Stimulated activated CD4-positive, alpha-beta T cell treated with anti-CD3 and anti-CD28 coated beads, Interleukin-12 subunit alpha, Interleukin-12 subunit beta, amount 100 ng/mL, for 48 hours (primary cell): ENCODE data around the gene ST6GALNAC3.
"Not testable (repeated sequence)": the region's sequence is repeated elsewhere in the genome, so short reads cannot be mapped to it uniquely, and the experiment has no call there.

Experiments used
- DNase-seq, 3 donors: peaks; one replicate each; pipeline ENCODE4 v3.0.0-alpha.2; 2020; ENCODE audit warnings: low read depth in 2 of 3, low spot score in 1 of 3

The ST6GALNAC3 gene

GRCh38 chr1:76622774-76623528, 548.4 kb downstream of the ST6GALNAC3 start:
- no peak for DNase-seq

- no peak for DNase-seq
These were observed 551.5 kb downstream of the ST6GALNAC3 start for GRCh38 chr1:76625886-76626678.

DNA sequence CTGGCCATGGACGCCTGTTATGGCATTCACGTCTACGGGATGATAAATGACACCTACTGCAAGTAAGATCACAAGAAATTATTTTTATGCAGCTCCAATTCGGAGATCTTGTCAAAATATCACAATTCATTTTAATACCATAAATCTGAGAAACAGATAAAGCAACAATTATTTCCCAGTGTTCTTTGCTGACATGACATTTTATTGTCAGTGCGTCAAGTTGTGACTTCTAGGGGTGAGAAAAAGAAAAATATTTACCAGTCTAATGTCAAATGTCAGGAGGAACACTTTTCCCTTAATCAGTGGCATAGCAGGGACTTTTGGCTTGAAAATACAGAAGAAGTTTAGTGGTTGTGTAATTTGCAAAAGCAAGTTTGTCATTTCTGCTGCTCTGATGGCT, 553.0 kb downstream of the ST6GALNAC3 start:
- DNase-seq, result no peak

DNA sequence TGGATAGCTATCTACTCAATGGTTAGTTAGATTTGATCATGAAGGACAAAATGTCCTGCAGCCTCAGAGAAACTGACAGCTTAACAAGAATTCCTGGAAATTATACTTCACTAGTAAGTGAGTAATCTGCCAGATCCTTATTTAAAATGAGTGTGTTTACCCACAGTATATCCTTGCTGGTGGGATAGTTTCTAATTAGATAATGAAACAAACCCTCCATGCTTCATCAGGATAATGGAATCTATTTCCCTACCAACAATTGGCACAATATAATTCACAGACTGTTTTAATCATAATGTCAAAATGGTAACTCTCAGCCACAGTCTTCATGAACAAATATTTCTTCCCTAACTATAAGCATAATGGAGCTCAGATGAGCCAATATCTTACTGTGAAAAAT, 553.4 kb downstream of the ST6GALNAC3 start:
- no peak for DNase-seq

GRCh38 chr1:76632136-76632535, 557.6 kb downstream of the ST6GALNAC3 start:
- DNase-seq, result no peak

DNA sequence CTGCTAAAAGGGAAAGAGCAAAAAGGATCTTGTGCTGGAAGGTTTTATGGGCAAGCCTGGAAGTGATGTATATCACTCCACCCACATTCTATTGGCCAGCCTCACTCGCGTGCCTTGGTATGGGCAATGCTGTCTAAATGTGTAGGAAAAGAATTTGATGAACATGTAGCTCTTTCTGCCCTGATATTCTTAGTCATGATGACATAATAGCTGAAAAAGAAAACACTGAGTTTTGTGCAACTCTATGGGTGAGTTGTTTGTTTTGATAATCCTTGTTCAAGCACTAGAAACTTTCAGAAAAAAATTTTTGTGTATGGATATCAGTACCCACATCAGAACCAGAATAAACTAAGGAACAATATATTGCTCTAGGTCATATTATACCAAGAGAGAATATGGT, 561.2 kb downstream of the ST6GALNAC3 start:
- no peak for DNase-seq

GRCh38 chr1:76639181-76639580, 564.6 kb downstream of the ST6GALNAC3 start:
- DNase-seq, result no peak

DNA sequence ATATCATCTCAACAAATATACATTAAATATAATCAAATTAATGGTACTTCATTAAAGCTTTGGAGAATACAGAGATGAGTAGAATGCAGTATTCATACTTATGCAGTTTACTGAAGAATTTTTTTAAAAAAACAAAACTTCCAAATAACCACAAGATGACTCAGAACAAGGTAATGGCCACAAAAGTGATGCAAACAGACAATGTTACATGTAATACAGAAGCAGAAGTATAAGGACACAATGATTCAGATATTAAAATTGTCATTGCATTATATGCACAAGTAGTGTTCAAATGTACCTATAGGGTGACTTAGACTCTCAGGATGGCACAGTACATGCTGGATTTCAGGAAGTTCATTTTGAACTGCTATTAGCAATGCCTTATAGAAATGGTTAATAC, 565.5 kb downstream of the ST6GALNAC3 start:
- DNase-seq, result no peak

- no peak for DNase-seq
These were observed 566.2 kb downstream of the ST6GALNAC3 start for GRCh38 chr1:76640723-76641122.

- no peak for DNase-seq
These were observed 569.6 kb downstream of the ST6GALNAC3 start for GRCh38 chr1:76644139-76644538.

DNA sequence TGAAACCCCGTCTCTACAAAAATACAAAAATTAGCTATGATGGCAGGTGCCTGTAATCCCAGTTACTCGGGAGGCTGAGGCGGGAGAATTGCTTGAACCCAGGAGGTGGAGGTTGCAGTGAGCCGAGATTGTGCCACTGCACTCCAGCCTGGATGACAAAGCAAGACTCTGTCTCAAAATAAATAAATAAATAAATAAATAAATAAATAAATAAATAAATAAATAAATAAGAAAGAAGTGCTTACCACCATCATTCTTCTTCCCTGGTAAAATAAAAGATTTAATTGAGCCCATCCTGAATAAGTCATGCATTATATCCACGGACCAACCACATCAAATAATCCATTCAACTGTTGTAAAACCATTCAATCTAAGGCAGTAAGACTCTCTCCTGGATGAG, 578.3 kb downstream of the ST6GALNAC3 start:
- not testable (repeated sequence) for DNase-seq

DNA sequence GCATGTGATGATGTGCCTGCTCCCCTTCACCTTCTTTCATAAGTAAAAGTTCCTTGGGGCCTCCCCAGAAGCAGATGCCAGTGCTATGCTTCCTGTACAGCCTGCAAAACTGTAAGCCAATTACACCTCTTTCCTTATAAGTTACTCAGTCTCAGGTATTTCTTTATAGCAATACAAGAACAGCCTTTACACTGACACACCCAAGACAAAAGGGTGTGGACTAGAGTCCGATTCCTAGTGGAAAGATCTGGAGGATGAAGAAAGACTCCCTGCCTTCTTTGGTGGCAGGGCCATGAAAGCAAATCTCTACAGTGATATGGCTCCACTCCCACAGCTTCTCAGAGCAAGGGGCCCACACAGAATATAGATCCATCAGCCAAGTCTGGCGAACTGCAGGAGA, 583.1 kb downstream of the ST6GALNAC3 start:
- no peak for DNase-seq

GRCh38 chr1:76659171-76659940, 584.8 kb downstream of the ST6GALNAC3 start:
- no peak for DNase-seq

GRCh38 chr1:76661531-76661930, 587.0 kb downstream of the ST6GALNAC3 start:
- DNase-seq, result no peak

- DNase-seq, result no peak
These were observed 592.0 kb downstream of the ST6GALNAC3 start for GRCh38 chr1:76666499-76666898.

DNA sequence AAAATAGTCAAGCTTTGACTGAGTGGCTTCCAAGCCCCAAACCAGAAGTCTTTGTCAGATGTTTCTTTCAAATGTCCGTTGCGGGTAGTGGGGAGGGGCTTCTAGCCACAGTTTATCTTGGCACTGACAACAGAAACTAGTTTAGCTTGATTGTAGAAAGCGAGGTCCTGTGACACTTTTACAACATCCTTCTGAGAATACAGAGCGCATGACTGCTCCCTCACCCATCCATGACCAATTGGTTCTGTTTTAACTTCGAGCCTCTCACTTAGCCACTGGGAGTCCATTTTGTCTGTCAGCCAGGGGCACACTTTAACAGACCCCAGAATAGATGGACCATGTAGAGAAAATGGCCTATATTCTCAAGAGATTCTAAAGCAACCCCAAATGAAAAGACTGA, 593.5 kb downstream of the ST6GALNAC3 start:
- no peak for DNase-seq

DNA sequence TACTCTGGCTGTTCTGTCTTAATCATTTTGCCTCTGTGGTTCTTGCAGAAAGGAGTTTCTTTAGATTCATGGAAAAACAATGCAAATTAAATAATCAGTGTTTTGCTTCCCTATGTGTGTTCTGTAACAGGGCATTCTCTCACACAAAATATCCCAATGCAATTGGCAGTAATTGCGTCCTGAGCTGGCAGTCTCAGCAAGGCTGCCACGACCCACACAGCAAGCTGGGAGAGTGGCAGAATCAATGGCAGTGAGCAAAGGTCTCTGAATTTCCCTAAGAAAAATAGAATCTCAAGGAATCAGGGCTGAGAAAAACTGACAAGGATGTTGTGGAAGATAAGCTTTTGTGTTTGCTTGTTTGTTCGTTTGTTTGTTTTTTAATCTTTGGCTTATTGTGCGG, 594.6 kb downstream of the ST6GALNAC3 start:
- no peak for DNase-seq

DNA sequence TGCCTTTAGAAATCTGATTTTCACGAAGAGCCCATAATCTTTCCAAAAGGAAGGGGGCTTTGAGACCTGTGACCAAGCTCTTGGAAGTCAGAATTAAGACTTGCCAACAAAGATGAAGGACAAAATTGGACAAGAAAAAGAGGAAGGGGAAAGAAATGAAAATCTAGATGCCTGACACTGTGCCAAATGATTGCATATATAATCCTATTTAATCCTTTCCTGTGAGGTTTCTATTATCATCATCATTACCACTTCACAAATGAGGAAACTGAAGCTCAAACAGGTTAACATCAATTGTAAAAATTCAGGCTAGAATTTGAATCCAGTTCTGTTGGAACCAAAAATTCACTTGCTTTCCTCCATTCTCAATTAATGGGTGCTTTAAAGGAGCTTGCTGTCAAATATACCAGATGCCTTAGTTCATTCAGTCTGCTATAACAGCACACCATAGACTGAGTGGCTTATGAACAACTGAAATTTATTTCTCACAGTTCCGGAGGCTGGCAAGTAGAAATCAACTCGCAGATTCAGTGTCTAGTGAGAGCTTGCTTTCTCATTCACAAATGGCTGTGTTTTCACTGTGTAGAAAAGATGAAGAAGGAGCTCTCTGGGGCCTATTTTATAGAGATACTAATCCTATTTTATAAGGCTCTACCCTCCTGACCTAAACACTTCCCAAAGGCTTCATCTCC, 595.2 kb downstream of the ST6GALNAC3 start:
- DNase-seq, result no peak

GRCh38 chr1:76674689-76675210, 600.2 kb downstream of the ST6GALNAC3 start:
- DNase-seq, result no peak

DNA sequence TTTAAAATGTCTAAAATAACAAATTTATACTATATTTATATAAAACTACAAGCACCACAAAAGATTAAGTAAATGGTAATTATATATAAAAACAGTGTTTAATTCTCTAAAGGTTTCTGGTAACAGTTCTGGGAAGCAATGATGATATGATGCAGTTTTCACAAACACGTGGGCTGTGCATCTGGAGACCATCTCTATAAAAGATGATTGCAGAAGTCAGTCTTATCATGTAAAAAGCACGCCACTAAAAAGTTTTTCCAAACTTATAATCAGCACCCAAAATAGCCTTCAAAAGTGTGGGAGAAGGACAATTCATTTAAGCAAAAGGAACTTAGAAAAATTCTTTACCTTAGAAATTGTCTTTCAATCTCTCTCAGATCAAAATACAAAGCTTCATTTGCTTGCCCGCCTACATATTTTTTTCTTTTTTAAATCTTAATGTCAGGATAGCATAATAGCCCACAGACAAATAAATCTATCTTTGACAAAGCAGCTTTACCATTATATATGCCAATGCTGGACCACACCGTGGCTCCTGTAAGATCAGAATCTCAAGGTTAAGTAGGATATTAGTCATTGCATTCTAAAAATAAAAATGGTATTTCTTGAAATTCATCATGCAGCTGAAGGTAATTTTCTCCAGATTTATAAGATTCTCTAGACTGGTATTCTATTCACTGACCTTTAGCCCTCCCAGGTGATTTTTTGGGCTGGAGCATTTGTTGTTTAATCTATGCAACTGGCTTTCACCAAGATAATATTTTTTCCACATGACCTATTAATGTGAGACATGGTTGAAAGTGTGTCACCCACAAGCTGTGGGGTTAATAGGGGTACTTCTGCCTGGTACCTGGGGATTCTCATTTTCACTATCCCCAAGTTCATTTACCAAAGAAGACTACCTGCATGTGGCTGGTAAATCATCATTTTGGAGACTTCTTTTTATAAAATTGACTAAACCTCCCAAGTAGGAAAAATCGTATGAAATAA, 603.2 kb downstream of the ST6GALNAC3 start:
- DNase-seq, result no peak
